ENCODE results near the gene C10orf71. TPM values are rescaled to one million over a fixed set of nuclear protein-coding genes. Genes with fewer than 3 reads are reported as not detected.

Gene C10orf71
- total and polyA plus RNA-seq, 9 donors = 0.01 to 0.03 (median 0.03) TPM; not detected in 6

DNA sequence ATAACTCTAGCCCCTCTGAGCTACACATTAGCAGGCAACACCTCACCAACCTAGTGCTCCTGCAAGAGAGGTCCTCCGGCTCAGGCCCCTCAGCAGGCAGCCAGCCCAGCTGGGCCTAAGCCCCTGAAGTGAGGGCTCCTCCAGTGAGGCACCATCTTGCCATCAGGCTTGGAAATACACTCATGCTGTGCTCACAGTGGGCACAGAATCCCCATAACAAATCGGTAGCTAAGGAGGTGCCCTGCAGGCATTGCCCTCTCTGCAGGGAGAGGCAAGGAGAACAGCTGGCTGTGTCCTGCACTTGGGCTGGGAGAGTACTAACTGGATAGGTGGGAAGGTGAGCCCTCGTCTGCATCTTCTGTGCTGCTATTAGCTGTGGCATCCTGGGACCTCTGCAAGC lies 3.7 kb upstream of the C10orf71 start:
- H3K4me3 ChIP-seq = no peak overlapping the region
- intact Hi-C loops (cut with DNase I) = loop anchor here in 1 of 4 donors (5.0 kb wide), 1 partner anchor 213 kb away; no protein-coding TSS in a partner anchor
- no peak for DNase-seq
- no peak for TF ChIP-seq POLR2A (IDR thresholded peaks at IDR 0.05)
- TF ChIP-seq, protein P1, sequence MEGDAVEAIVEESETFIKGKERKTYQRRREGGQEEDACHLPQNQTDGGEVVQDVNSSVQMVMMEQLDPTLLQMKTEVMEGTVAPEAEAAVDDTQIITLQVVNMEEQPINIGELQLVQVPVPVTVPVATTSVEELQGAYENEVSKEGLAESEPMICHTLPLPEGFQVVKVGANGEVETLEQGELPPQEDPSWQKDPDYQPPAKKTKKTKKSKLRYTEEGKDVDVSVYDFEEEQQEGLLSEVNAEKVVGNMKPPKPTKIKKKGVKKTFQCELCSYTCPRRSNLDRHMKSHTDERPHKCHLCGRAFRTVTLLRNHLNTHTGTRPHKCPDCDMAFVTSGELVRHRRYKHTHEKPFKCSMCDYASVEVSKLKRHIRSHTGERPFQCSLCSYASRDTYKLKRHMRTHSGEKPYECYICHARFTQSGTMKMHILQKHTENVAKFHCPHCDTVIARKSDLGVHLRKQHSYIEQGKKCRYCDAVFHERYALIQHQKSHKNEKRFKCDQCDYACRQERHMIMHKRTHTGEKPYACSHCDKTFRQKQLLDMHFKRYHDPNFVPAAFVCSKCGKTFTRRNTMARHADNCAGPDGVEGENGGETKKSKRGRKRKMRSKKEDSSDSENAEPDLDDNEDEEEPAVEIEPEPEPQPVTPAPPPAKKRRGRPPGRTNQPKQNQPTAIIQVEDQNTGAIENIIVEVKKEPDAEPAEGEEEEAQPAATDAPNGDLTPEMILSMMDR (IDR thresholded peaks at IDR 0.05) = no peak
- TF ChIP-seq EP300 (IDR thresholded peaks at IDR 0.05) = no peak
- no peaks in the 10 kb centered on the region for H3K4me1 ChIP-seq (ENCODE audit: insufficient read depth)
- WGBS, 3 donors = 88 to 98% (median 89%) methylated on average over 3 of the region's 3 CpGs
- H3K36me3 ChIP-seq = no peaks in the 10 kb centered on the region
- no peaks in the 10 kb centered on the region for H3K27me3 ChIP-seq
- H3K9me3 ChIP-seq = no peaks in the 10 kb centered on the region
- H3K27ac ChIP-seq = no peak overlapping the region

DNA sequence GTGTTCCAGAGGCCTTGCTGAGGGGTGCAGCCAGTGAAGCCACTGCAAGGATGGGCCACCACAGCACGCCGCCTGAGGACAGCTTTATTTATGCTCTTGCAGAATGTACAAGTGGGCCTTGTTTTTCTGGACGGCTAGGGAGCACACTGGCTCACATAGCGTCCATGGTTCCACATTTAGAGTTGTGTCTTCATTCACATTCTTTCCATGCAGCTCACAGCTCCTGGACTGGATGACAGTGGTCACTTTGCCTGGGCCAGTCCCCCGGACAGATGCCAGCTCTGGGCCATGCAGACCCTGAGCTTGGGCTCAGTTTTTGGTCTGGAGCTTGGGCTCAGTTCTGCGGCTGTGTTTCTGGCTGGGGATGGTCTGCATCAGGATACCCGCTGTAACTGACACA lies 2.6 kb upstream of the C10orf71 start:
- H3K4me1 ChIP-seq (ENCODE audit: insufficient read depth) = no peaks in the 10 kb centered on the region
- TF ChIP-seq POLR2A (IDR thresholded peaks at IDR 0.05) (no peak), EP300 (IDR thresholded peaks at IDR 0.05) (no peak)
- TF ChIP-seq, protein P1 (IDR thresholded peaks at IDR 0.05) = no peak
- no peak overlapping the region for H3K4me3 ChIP-seq
- H3K27me3 ChIP-seq = no peaks in the 10 kb centered on the region
- no peaks in the 10 kb centered on the region for H3K36me3 ChIP-seq
- WGBS, 3 donors = 88 to 96% (median 93%) methylated on average over 7 of the region's 7 CpGs
- H3K9me3 ChIP-seq = no peaks in the 10 kb centered on the region
- no peak overlapping the region for H3K27ac ChIP-seq
- no peak for DNase-seq
- intact Hi-C loops (cut with DNase I) = loop anchor here in 1 of 4 donors (5.0 kb wide), 1 partner anchor 214 kb away; no protein-coding TSS in a partner anchor

DNA sequence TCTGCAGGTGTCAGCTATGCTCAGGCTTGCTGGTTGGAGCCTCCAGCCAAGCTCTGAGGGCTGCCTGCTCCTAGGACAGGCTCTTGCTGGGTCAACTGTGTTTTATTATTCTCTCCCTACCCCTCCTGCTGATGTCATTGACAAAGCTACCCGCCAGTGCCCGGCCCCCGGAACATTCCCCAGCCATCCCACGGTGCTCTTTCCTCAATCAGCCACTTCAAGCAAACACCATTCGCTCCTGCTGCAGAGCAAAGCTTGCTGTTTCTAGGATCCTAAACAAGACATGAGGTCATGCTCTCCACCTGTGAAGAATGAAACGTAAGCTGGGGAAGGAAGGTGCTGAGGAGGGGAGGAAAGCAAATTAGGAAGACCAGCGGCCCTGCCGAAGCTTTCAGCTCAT lies 2.1 kb upstream of the C10orf71 start:
- Histone ChIP-seq H3K9me3 (no peaks in the 10 kb centered on the region), H3K36me3 (no peaks in the 10 kb centered on the region), H3K4me3 (no peak overlapping the region), H3K27me3 (no peaks in the 10 kb centered on the region), H3K4me1 (ENCODE audit: insufficient read depth) (no peaks in the 10 kb centered on the region), H3K27ac (no peak overlapping the region)
- DNase-seq = no peak
- WGBS, 3 donors = 64 to 73% (median 68%) methylated on average over 8 of the region's 8 CpGs
- TF ChIP-seq POLR2A (IDR thresholded peaks at IDR 0.05) (no peak), EP300 (IDR thresholded peaks at IDR 0.05) (no peak)
- TF ChIP-seq, protein P1 (IDR thresholded peaks at IDR 0.05) = no peak
- intact Hi-C loops (cut with DNase I) = loop anchor here in 1 of 4 donors (5.0 kb wide), 1 partner anchor 215 kb away; no protein-coding TSS in a partner anchor

DNA sequence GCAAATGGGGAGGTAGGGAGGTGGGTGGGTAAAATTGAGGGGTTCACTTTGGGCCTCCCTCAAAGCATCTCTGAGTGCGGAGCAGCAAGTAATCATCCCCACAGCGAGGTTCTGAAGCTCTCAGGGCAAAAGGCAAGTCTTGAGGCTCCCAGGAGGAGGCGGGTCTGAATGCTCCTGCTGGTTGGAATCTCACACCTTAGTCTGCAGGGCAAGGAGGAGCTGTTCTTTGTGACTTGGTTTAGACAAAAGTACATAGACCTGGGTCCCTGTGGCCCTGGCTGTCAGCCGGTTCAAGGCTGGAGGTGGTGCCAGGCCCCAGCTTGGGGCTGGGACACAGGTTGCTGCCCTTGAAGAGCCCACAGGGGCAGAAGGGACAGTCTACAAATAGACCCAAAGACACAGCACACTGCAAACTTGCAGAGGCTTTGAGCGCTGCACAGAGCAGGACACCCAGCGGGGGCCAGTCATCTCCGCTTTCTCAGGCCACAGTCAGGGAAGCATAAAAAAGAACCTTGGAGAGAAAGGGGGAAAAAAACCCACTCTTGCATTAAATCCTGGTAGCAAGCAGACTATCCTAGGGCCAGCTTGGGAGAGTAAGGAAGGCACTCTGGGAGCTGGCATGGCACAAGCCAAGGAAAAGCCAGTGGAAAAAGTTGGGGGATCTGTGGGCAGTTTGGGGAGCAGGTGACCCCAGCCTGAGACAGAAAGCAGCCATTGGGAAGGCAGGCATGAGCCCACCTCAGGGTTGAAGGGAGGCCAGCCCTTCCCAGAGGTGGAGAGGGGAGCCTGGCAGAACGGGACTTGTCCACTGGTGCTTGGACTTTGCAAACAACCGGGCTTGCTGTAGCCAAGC lies 926 bp upstream of the C10orf71 start:
- Histone ChIP-seq H3K4me1 (ENCODE audit: insufficient read depth) (no peaks in the 10 kb centered on the region), H3K4me3 (no peak overlapping the region), H3K27ac (no peak overlapping the region), H3K27me3 (no peaks in the 10 kb centered on the region), H3K36me3 (no peaks in the 10 kb centered on the region), H3K9me3 (no peaks in the 10 kb centered on the region)
- intact Hi-C loops (cut with DNase I) = loop anchor here in 1 of 4 donors (5.0 kb wide), 1 partner anchor 216 kb away; no protein-coding TSS in a partner anchor
- DNase-seq = no peak
- 79 to 84% (median 81%) methylated on average over 9 of the region's 9 CpGs for WGBS, 3 donors
- TF ChIP-seq POLR2A (IDR thresholded peaks at IDR 0.05) (no peak), EP300 (IDR thresholded peaks at IDR 0.05) (no peak)
- TF ChIP-seq, protein P1 (IDR thresholded peaks at IDR 0.05) = no peak
